HG03439 (cell line): ENCODE data around the gene CD226.
"Not testable (repeated sequence)": the region's sequence is repeated elsewhere in the genome, so short reads cannot be mapped to it uniquely, and the experiment has no call there.

Source experiments
- ATAC-seq: cut with Tn5 transposase; IDR thresholded peaks from one replicate; pipeline ENCODE4 v1.9.1; 2021; ENCODE audit warnings: mild to moderate bottlenecking, moderate library complexity; ENCODE audit not compliant: unreplicated experiment

The CD226 gene

DNA sequence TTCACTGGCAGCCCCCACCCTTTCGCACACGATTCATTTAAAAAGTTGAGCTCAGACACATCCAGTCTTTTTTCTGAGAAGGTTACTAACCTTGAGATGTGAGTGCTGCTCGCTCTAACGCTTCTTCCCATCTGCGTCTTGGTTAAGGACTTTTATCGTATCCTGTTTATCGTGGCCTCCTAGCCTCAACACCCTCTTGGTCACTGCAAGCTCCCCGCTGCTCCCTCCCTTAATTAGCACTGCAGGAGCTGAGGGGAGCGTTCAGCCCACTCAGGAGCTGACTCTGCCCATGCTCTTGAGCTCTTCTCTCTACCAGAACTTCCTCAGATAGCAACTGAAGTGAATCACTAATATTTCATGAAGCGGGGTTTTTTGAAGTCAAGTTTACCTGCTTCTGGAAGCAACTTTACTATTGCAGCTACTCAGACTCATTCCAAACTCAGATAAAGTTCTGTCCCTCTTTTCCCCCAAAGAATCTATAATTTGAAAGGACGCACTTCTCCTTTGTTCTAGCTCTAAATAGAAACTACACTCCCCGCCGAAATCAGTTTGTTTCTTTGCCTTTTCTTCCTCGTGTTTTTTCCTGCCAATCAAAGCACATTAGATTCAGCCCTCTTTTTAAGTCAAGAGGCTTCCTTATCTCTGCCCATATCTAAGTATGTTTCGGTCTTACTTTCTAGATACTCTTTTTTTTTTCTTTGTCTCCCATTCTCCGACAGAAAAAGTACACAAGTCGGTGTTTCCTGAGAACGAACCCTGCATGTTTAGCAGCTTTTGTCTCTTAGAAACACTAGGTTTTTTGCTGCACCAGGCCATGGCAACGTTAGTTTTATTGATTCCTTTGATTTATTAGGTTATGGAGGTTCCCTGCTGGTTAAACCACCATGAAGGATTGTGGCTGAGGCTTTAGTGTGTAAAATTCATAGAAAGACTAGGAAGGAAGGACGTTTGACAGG lies 9.3 kb upstream of the CD226 start:
- ATAC-seq, result no peak

- ATAC-seq, result no peak
Observed at GRCh38 chr18:69956057-69956456, 8.4 kb upstream of the CD226 start.

GRCh38 chr18:69954719-69955480 lies 7.2 kb upstream of the CD226 start:
- no peak for ATAC-seq

DNA sequence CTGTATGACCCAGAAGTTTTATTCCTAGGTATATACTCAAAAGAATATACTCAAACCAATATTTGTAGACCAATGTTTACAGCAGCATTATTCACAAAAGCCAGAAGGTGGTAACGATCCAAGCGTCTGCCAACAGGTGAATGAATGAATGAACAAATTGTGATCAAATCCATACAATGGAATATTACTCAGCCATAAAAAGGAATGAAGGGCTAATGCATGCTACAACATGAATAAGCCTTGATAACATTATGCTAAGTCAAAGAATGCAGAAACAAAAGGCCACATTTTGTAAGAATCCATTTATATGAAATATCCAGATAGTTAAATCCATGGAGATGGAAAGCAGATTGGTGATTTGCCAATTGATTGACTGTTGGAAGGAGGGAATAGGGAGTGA lies 5.5 kb upstream of the CD226 start:
- no peak for ATAC-seq

DNA sequence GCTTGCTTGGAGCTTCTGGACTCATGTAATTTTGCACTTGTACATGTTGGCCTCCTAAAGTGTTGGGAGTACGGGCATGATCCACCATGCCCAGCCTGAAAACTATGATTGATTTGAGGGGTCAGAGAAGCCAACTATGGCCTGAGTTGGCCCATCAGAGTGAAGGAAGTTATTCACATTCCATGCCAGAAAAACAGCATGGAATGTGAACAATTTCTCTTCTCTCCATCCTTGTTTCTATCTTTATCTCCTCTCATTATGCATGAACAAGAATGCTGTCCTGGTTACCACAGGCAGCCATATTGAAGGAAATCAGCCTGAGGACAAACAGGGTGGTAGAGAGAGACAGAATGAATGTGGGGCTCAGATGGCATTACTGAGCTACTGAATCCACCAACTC lies 3.5 kb upstream of the CD226 start:
- ATAC-seq, result no peak

GRCh38 chr18:69949538-69949936 lies 1.9 kb upstream of the CD226 start:
- ATAC-seq, result no peak

GRCh38 chr18:69948919-69949537 lies 1.4 kb upstream of the CD226 start:
- ATAC-seq, result peak; percentile 80

DNA sequence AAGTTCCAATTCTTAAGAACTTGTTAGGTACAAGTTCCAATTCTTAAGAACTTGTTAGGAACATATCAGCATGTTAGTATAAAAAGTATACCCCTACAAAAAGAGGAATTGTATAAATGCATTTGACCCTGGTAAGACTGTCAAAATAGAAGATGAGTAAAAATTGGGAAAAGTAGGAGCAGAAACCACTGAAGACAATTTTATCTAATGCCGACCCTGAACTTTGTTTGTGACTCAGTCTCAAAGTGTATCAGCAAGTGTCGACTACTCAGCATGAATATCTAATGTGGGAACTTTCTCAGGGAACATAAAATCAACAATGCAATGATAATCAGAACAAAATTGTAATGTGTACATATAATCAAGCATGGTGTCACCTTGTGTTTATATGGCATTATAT lies 583 bp upstream of the CD226 start:
- ATAC-seq, result no peak

DNA sequence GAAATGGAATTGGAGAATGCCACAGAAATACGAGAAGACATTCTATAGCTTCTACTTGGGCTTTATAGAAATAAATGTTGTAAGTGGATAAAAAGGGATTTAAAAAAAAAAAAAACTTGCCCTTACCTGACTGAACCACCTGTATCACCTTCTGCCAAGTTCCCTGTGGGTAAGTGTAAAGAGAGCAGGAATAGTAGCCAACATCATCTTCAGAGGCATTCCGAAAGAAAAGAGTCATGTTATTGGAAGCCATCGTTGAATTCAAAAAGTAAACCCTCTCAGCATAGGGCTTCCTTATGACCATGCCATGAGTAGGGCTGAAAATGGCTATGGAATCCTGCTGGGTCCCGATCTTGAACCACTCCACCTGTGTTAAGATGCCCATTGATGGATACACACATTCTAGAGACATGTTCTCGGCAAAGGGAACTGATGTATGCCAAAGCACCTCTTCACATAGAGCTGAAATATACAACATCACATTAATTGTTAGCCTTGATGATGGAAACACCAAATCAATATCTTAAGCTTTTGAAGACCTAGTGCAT lies 991 bp downstream of the CD226 start:
- ATAC-seq, result no peak

- no peak for ATAC-seq
Observed at GRCh38 chr18:69945220-69946114, 2.2 kb downstream of the CD226 start.

- ATAC-seq, result no peak
Observed at GRCh38 chr18:69944436-69944835, 3.2 kb downstream of the CD226 start.

DNA sequence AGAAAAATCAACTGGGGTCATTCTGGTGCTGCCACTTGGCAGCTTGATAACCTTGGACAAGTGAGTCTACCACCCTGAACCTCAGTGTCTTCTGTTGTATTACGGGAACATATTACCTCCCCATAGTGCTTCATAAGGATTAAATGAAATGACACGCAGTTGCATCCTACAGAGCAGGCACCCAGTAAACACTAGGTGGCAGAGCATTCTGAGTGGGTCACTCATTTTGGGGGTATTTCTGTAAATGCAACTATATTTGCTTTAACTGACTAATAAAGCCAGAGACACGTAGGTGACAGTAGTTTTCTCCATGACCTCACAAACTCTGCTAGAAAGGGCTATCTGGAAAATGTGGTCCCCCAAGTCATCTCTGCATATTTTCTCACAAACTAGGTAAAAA lies 4.7 kb downstream of the CD226 start:
- ATAC-seq, result no peak

DNA sequence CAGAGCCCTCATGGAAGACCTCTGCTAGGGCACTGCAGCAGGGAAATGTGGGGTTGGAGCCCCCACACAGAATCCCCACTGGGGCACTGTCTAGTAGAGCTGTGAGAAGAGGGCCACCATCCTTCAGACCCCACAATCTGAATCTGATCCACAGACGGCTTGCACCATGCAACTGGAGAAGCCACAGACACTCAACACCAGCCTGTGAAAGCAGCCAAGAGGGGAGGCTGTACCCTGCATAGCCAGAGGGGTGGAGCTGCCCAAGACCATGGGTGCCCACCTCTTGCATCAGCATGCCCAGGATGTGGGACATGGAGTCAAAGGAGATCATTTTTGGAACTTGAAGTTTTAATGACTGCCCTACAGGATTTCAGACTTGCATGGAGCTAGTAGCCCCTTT lies 6.5 kb downstream of the CD226 start:
- no peak for ATAC-seq

DNA sequence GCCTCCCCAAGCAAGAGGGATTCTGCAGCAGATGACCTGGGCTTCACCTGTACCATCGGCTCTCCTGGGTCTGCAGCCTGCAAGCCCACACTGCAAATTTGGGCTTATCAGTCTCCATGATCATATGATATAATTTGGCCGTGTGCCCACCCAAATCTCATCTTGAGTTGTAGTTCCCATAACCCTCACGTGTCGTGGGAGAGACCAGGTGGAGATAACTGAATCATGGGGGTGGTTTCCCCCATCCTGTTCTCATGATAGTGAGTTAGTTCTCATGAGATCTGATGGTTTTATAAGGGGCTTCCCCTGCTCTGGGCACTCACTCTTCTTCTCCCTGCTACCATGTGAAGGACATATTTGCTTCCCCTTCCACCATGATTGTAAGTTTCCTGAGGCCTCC lies 7.9 kb downstream of the CD226 start:
- not testable (repeated sequence) for ATAC-seq

- no peak for ATAC-seq
Observed at GRCh38 chr18:69936191-69936558, 11.5 kb downstream of the CD226 start.

DNA sequence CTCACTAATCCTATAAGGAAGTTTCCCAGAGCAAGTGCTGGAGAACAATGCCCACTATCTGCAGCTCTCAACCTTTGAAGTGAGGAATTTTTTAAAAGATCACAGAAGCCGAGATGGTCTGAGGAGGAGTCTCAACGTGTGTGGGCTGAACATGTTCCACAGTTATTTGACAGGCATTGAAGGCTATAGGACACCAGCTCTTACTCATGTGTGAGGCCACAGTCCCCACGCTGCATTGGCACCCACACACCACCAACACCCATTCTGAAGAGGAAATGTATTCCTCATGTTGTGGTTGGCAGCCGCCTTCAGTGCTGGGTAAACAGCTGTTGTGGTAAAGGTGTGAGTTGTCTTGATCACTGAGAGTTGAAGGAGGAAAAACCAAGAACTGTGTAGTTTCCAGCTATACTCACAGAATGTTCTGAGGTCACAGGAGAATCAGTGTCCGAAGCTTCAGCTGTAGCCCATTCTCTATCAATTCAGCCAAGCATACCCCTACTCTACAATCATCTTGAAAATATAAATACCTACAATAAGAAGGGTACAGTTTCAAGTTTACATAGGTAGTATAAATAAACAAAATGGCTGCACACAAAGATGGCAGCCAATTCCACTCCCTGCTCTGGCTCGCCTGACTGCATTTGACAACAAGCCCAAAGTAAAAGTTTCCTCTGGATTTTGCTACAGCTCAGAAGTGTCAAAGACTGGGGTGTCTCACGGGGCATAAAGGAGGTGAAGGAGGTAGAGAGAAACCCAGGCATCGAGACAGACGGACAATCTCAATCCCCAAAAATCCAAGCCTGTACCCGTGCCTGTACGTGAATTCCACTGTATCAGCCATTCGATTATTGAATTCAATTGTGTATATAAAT lies 12.1 kb downstream of the CD226 start:
- peak; percentile 95 for ATAC-seq

DNA sequence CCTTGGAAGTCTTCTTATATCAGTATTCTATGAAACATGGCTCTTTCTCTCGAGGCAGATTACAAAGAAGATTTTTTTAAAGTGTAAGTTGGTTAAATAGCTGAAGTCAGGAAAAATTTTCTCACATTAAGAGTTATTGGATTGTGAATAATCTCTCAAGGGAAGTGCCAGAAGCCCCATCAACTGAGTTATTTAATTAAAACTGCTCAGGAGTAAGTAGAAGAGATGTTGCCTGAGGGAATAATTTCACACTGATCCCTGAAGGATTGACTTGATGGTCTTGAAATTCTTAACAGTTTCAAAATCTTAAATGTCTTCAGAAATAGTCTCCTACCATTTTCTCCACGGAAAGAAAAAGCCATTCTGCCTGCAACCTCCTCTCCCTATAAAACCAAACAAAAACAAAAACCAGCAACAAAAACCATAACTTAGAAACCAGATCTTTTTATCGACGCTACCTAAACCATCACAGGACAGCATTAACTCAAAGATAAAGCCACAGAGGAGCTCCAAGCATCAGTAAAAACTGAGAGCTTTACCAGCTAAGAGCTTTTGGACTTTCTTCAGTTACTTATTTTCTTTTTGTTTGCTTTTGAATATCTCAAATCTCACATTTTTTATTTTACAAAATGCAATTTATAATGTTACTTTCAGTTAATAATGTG lies 12.9 kb downstream of the CD226 start:
- ATAC-seq, result no peak

DNA sequence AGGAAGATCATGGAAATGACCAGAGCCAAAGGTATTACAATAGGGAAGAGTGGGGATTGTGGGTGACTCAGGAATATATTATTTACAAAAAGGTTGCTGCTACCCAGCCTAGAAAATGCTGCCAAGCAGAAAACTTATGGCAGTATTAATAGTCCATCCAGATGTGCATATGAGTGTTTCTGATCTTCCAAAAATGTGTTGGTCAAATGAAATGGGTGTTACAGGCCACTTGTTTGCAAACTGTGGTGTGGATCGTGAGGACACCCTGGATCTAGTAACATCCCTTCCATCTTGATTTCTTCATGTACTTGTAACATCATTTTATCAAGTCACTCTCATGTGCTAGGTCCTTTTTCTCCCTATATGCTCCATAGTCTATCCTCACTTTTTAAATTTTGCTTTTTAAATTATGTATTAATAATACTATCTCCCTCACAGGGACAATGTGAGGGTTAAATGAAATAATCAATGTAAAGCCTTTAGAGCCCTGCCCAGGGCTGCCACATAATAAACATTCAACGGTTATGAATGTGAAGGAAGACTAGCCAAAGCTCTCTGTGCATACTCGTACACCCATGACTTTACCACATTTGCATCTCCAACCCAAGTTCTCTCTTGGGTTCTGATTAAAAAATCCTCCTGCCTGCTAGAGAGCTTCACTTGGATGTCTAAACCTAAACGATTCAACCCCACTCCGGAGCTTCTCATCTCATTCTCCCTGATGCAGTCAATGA lies 18.5 kb downstream of the CD226 start:
- ATAC-seq, result no peak
